D721Med (cell line): ENCODE data around the gene MDGA2.
"Not testable (repeated sequence)": the region's sequence is repeated elsewhere in the genome, so short reads cannot be mapped to it uniquely, and the experiment has no call there.

Experiments used
- DNase-seq: peaks from one replicate; pipeline ENCODE4 v3.0.0; 2011; ENCODE audit warnings: low spot score; ENCODE audit not compliant: insufficient read length
- FAIRE-seq: peaks from 2 replicates; lab custom pipeline; 2011; peaks lifted over from hg19 to GRCh38; lab: Jason Lieb, UNC
- TF ChIP-seq, protein P1 (sequence below): IDR thresholded peaks from 2 replicates; pipeline ENCODE4 v1.5.1; 2012; ENCODE audit warnings: mild to moderate bottlenecking, control low read depth; ENCODE audit not compliant: insufficient read depth; ENCODE audit errors: missing control alignments

The MDGA2 gene

DNA sequence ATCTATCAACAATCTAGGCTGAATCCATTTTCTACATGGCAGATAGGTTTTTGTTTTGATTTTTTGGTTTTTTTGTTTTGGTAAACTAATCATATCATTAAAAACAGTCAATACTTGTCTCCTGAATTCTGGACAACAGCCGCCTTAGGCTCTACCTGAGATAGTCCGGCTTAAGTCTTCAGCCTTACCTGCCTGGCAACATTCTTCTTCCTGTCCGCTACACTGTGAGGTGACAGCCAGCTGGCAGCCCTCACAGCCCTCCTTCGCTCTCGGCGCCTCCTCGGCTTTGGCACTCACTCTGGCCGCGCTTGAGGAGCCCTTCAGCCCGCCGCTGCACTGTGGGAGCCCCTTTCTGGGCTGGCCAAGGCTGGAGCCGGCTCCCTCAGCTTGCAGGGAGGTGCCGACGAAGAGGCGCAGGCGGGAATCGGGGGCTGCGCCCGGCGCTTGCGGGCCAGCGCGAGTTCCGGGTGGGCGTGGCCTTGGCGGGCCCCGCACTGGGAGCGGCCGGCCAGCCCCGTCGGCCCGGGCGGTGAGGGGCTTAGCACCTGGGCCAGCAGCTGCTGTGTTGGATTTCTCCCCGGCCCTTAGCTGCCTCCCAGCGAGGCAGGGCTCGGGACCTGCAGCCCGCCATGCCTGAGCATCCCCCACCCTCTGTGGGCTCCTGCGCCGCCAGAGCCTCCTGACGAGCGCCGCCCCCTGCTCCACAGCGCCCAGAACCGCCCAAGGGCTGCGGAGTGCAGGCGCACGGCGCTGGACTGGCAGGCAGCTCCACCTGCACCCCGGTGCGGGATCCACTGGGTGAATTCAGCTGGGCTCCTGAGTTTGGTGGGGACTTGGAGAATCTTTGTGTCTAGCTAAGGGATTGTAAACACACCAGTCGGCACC is 49.0 kb downstream of the MDGA2 start:
- TF ChIP-seq, protein P1, sequence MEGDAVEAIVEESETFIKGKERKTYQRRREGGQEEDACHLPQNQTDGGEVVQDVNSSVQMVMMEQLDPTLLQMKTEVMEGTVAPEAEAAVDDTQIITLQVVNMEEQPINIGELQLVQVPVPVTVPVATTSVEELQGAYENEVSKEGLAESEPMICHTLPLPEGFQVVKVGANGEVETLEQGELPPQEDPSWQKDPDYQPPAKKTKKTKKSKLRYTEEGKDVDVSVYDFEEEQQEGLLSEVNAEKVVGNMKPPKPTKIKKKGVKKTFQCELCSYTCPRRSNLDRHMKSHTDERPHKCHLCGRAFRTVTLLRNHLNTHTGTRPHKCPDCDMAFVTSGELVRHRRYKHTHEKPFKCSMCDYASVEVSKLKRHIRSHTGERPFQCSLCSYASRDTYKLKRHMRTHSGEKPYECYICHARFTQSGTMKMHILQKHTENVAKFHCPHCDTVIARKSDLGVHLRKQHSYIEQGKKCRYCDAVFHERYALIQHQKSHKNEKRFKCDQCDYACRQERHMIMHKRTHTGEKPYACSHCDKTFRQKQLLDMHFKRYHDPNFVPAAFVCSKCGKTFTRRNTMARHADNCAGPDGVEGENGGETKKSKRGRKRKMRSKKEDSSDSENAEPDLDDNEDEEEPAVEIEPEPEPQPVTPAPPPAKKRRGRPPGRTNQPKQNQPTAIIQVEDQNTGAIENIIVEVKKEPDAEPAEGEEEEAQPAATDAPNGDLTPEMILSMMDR, result no peak
- no peak for FAIRE-seq

DNA sequence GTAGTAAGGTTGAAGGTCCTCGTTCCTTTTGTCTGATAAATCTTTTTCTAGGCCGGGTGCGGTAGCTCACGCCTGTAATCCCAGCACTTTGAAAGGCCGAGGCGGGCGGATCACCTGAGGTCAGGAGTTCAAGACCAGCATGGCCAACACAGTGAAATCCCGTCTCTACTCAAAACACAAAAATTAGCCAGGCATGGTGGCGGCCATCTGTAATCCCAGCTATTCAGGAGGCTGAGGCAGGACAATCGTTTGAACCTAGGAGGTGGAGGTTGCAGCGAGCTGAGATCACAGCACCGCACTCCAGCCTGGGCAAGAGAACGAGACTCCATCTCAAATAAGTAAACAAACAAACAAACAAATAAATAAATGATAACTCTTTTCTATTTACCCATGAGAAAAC is 51.3 kb downstream of the MDGA2 start:
- FAIRE-seq, DNase-seq: not testable (repeated sequence)

More for the DNA sequence above, 49.0 kb downstream of the MDGA2 start:
- DNase-seq, result no peak

DNA sequence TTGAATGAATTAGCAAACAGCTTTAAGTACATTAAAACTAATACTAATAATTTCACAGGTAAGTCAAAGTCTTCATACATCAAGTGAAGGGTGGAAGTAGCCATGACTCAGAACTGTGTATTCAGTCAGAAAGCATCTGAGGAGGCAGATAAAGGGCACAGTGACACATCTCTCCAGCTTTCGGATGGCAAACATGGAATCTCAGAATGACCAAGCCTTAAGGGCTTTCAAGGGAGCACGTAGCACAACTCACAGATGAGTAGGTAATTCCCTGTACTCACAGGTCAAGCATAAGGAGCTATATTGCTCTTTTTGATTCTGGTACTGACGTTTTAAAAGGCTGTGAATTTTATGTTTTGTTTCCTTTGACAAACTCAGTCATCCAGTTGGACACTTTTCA is 56.0 kb downstream of the MDGA2 start:
- DNase-seq, result no peak
- no peak for FAIRE-seq
- TF ChIP-seq, protein P1, result no peak

DNA sequence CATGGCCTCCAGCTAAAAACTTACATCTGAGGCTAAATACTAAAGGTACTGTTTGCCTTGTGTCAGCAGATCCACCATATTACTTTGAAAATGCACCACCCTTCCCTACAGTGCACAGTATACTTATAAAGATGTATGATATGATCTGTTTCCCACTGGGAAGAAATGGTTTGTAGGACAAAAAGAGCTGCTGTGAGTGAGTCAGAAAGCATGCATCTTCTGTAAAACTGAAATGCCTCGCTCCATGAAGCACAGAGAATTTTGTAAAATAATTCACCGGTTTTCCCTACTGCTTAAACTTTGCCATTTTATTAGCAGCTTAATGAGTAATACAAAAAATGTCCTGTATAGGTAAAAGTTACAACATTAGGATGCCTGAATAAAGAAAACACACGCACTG is 68.8 kb downstream of the MDGA2 start:
- TF ChIP-seq, protein P1, result no peak
- DNase-seq (no peak), FAIRE-seq (no peak)

DNA sequence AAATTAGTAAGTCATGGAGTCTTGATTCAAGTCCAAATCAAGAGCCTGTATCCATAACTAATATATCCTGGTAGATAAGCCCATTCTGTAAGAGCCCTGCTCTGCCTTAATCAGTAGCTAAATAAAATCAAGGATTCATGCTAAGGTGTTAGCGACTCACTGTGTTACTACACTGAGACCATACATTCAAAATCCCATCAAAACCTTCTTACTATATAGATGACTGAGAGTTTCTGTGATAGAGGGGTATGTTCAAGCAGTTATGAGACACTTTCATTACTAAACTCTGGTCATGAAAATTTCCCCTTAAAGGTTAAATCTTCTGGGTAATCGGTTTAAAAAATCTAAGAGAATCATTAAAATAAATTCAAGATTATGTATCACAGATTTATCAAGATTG is 78.5 kb downstream of the MDGA2 start:
- DNase-seq (no peak), FAIRE-seq (no peak)
- TF ChIP-seq, protein P1, result no peak

DNA sequence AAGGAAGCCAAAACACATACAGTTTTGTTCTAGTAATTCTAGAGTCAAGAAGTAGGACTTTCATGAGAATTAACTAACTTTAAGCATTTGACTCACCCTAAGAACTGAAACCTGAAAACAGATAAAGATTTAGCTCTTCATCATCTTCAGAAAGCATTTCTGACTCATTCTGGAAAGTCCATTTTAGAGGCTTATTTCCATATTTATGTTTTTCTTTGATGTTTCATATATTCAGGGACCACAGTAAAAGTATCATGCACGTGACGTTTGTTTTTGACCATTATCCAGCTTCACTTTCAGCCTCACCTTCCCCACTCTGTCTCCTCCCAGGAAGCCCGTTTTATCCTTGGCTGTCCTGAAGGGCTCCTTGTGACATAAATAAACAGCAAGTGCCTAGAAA is 79.2 kb downstream of the MDGA2 start:
- DNase-seq, result no peak
- FAIRE-seq, result no peak
- TF ChIP-seq, protein P1, result no peak

DNA sequence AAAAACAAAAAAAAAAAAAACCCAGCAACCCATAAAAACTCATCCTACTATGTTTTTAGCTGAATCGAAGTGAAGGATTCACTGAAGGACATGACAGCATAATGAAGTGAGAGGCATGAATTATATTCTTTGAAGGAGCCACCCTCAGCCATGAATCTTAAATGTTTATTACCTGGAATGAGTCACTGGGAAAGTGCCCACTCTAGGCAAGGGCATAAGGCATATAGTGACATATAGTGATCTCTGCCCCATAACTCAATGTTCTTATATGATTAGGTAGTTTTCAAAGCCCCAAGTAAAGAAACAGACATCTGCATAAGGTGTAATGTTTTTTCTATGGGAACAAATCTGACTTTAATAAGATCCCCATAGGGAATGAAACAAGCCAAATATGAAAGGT is 79.9 kb downstream of the MDGA2 start:
- TF ChIP-seq, protein P1, result no peak
- DNase-seq (no peak), FAIRE-seq (no peak)
